Heart left ventricle (tissue), 16 donors: Measurements from ENCODE around the gene NOSTRIN. TPM values are rescaled to one million over a fixed set of nuclear protein-coding genes. Genes with fewer than 3 reads are reported as not detected.

Source experiments
- ATAC-seq, 4 donors: fragments of 200-7000 bp; cut with Tn5 transposase; one replicate each; pipeline ENCODE4 v1.9.1; 2020 to 2022; ENCODE audit warnings: moderate library complexity in 4 of 4, mild to moderate bottlenecking in 3 of 4, moderate number of reproducible peaks in 1 of 4
- DNase-seq, 5 donors: peaks; one replicate each; pipeline ENCODE4 v3.0.0-alpha.2; 2020
- H3K27ac ChIP-seq, 12 donors: fragments of 200-600 bp; sonication (generic) in 4 of 12; one replicate each; pipeline versions ENCODE4 v1.5.0 to v1.8.0; 2016 to 2022; ENCODE audit warnings: mild to moderate bottlenecking in 2 of 12
- H3K27me3 ChIP-seq, 9 donors: fragments of 200-600 bp; sonication (generic) in 2 of 9; one replicate each; pipeline versions ENCODE4 v1.5.1 to v1.8.0; 2016 to 2022; ENCODE audit warnings: mild to moderate bottlenecking in 3 of 9
- H3K36me3 ChIP-seq, 9 donors: fragments of 200-600 bp; sonication (generic) in 2 of 9; one replicate each; pipeline versions ENCODE4 v1.5.0 to v1.8.0; 2018 to 2022; ENCODE audit warnings: mild to moderate bottlenecking in 2 of 9
- H3K4me1 ChIP-seq, 12 donors: fragments of 200-600 bp; sonication (generic) in 4 of 12; one replicate each; pipeline versions ENCODE4 v1.5.0 to v1.8.0; 2016 to 2022; ENCODE audit warnings: mild to moderate bottlenecking in 3 of 12
- H3K4me3 ChIP-seq, 12 donors: fragments of 200-600 bp; sonication (generic) in 4 of 12; one replicate each; pipeline versions ENCODE4 v1.5.0 to v1.8.0; 2017 to 2022; ENCODE audit warnings: mild to moderate bottlenecking in 9 of 12, moderate library complexity in 4 of 12
- H3K9me3 ChIP-seq, 12 donors: fragments of 200-600 bp; sonication (generic) in 4 of 12; one replicate each; pipeline versions ENCODE4 v1.5.0 to v1.8.0; 2016 to 2022; ENCODE audit warnings: mild to moderate bottlenecking in 1 of 12
- CTCF ChIP-seq, 12 donors: fragments of 200-600 bp; sonication (generic) in 4 of 12; IDR thresholded peaks; one replicate each; pipeline versions ENCODE4 v1.5.0 to v1.8.0; 2018 to 2022; ENCODE audit warnings: antibody characterized with exemption in 12 of 12, mild to moderate bottlenecking in 5 of 12
- POLR2A ChIP-seq, 2 donors: fragments of 450-650 bp; IDR thresholded peaks; one replicate each; pipeline ENCODE4 v1.6.1; 2017; ENCODE audit warnings: antibody characterized with exemption in 2 of 2, mild to moderate bottlenecking in 2 of 2, moderate library complexity in 2 of 2
- WGBS, 4 donors: extraction: QIAGEN DNeasy Blood & Tissue Kit in 2 of 4; methylation state at CpG; one replicate each; pipeline versions ENCODE4 v1.1.5 to v1.1.7; 2013 to 2018; 5-methylcytosine and 5-hydroxymethylcytosine counted together
- intact Hi-C, 10 donors: fragments of 100-400 bp; cut with DNase I; formaldehyde crosslinking; loops; one replicate each; pipeline versions ENCODE4 v1.11.1 to v1.14.2; 2022
- polyA plus RNA-seq, 2 donors: library from polyadenylated mRNA; stranded (reverse); fragments of 200-250 nt; gene quantifications; one replicate each; pipeline ENCODE4 v1.2.3, GENCODE V29; 2013
- total RNA-seq, 9 donors: library from RNA; depleted of rRNA in 2 of 9; stranded (reverse); fragments of >200 nt in 2 of 9; fragmentation: NEBNext Ultra II Directional in 3 of 9; extraction: Animal tissue kit (Norgen Biotek cat#: 25700) in 3 of 9; gene quantifications; one replicate each; pipeline versions ENCODE4 v1.1.0 to v1.2.4, GENCODE V29; 2016 to 2023
- donor health status: ischemic (EF 13 %, LVEDD 7.1; RV severe dilation, severe dysfunction).
- donor health status: healthy with polysubstance abuse.
- donor health status: DM: no; HTN: yes; CAD: no.
- donor health status: DM: no; HTN: no; CAD: no.
- donor health status: ischemic (EF 25% LVEDD 6.9; RV normal size, moderate dysfunction).
- donor health status: ischemic (EF 25% LVEDD 5.7; RV mildly dilated, moderate dysfunction).
- donor health status: healthy.
- donor health status: DM: yes; HTN: yes; CAD: no.
- donor health status: ischemic (EF 35%, LVEDD 5.7; RV mildly dilated, moderate dysfunction).
- donor health status: nonischemic (EF 11% LVEDD 7.7; RV severe dilation, severe dysfunction).
- donor health status: DM: yes; HTN: yes; CAD: no.
- donor health status: PGD.
- donor health status: ischemic (EF 29% LVEDD 5.4; RV normal size, mild dysfunction).
- donor health status: nonischemic (EF 23%, LVEDD 6.1; RV moderate dilation, normal function).

NOSTRIN gene
- total and polyA plus RNA-seq, 11 donors = 8.2 to 19.1 (median 10.1) TPM

- intact Hi-C loops = no loop called here
- no peak for TF ChIP-seq POLR2A (IDR thresholded peaks at IDR 0.05)
- TF ChIP-seq CTCF (IDR thresholded peaks at IDR 0.05) = no peak
- Histone ChIP-seq H3K36me3 (no peaks in the 10 kb centered on the region), H3K9me3 (no peaks in the 10 kb centered on the region), H3K27ac (no peak overlapping the region), H3K4me1 (no peaks in the 10 kb centered on the region), H3K27me3 (peaks cover 0 to 5% (median 0%) of the 10 kb centered on the region in 9 donors), H3K4me3 (no peak overlapping the region)
- ATAC-seq = no peak
- no peak for DNase-seq
- 89 to 96% (median 91%) methylated on average over 2 of the region's 2 CpGs for WGBS, 4 donors
Measured at GRCh38 chr2:168903888-168904287, 101.5 kb downstream of the NOSTRIN start.

GRCh38 chr2:168904358-168904757 is 101.9 kb downstream of the NOSTRIN start:
- intact Hi-C loops = no loop called here
- H3K27me3 ChIP-seq = peaks cover 0 to 5% (median 0%) of the 10 kb centered on the region in 9 donors
- no peak overlapping the region for H3K27ac ChIP-seq
- H3K36me3 ChIP-seq = no peaks in the 10 kb centered on the region
- TF ChIP-seq POLR2A (IDR thresholded peaks at IDR 0.05) (no peak), CTCF (IDR thresholded peaks at IDR 0.05) (no peak)
- no peaks in the 10 kb centered on the region for H3K9me3 ChIP-seq
- DNase-seq (no peak), ATAC-seq (no peak)
- H3K4me3 ChIP-seq = no peak overlapping the region
- H3K4me1 ChIP-seq = no peaks in the 10 kb centered on the region
- 87 to 92% (median 90%) methylated on average over 3 of the region's 3 CpGs for WGBS, 4 donors

GRCh38 chr2:168907940-168908662 is 105.7 kb downstream of the NOSTRIN start:
- DNase-seq (no peak), ATAC-seq (no peak)
- H3K4me3 ChIP-seq = no peak overlapping the region
- H3K4me1 ChIP-seq = peaks cover 0 to 7% (median 0%) of the 10 kb centered on the region in 12 donors
- no peaks in the 10 kb centered on the region for H3K36me3 ChIP-seq
- peaks cover 0 to 6% (median 0%) of the 10 kb centered on the region in 9 donors for H3K27me3 ChIP-seq
- 90 to 92% (median 91%) methylated on average over 8 of the region's 8 CpGs for WGBS, 4 donors
- no peak for TF ChIP-seq CTCF (IDR thresholded peaks at IDR 0.05)
- no peak for TF ChIP-seq POLR2A (IDR thresholded peaks at IDR 0.05)
- H3K27ac ChIP-seq = no peak overlapping the region
- intact Hi-C loops = no loop called here
- H3K9me3 ChIP-seq = no peaks in the 10 kb centered on the region

- no peak for DNase-seq
- peaks cover 0 to 6% (median 0%) of the 10 kb centered on the region in 9 donors for H3K27me3 ChIP-seq
- 70 to 77% (median 74%) methylated on average over 5 of the region's 5 CpGs for WGBS, 4 donors
- peaks cover 0 to 7% (median 0%) of the 10 kb centered on the region in 12 donors for H3K4me1 ChIP-seq
- no peak overlapping the region for H3K27ac ChIP-seq
- no peaks in the 10 kb centered on the region for H3K9me3 ChIP-seq
- H3K4me3 ChIP-seq = no peak overlapping the region
- intact Hi-C loops = no loop called here
- TF ChIP-seq CTCF (IDR thresholded peaks at IDR 0.05) (no peak), POLR2A (IDR thresholded peaks at IDR 0.05) (no peak)
- H3K36me3 ChIP-seq = no peaks in the 10 kb centered on the region
- ATAC-seq = no peak
Measured at GRCh38 chr2:168910330-168910729, 107.9 kb downstream of the NOSTRIN start.
